Liver (tissue), 9 donors: ENCODE data around the gene NRM. TPM values are rescaled to one million over a fixed set of nuclear protein-coding genes. Genes with fewer than 3 reads are reported as not detected.
A peak's percentile ranks its signal among the peaks of the same experiment; 100 is the strongest.

ENCODE experiments used
- DNase-seq: peaks from one replicate; pipeline ENCODE4 v3.0.0-alpha.2; 2017; ENCODE audit warnings: low spot score
- H3K27ac ChIP-seq, 2 donors: one replicate each; pipeline ENCODE4 v1.7.0; 2013; ENCODE audit warnings: inconsistent platforms in 2 of 2, low read length in 2 of 2, control low read depth in 1 of 2, low read depth in 1 of 2, mild to moderate bottlenecking in 1 of 2
- H3K27me3 ChIP-seq, 4 donors: one replicate each; pipeline versions ENCODE4 v1.6.1 to v1.7.0; 2013; ENCODE audit warnings: low read length in 3 of 4, inconsistent platforms in 1 of 4, mild to moderate bottlenecking in 1 of 4, moderate library complexity in 1 of 4; ENCODE audit not compliant: control insufficient read depth in 4 of 4, insufficient read depth in 4 of 4
- H3K36me3 ChIP-seq, 4 donors: one replicate each; pipeline versions ENCODE4 v1.6.1 to v1.7.0; 2013; ENCODE audit warnings: low read length in 3 of 4, mild to moderate bottlenecking in 3 of 4, low read depth in 1 of 4, moderate library complexity in 1 of 4; ENCODE audit not compliant: control insufficient read depth in 4 of 4, insufficient read depth in 3 of 4
- H3K4me1 ChIP-seq, 4 donors: one replicate each; pipeline versions ENCODE4 v1.6.1 to v1.7.0; 2013; ENCODE audit warnings: low read length in 3 of 4, mild to moderate bottlenecking in 3 of 4, moderate library complexity in 1 of 4; ENCODE audit not compliant: control insufficient read depth in 4 of 4, insufficient read depth in 4 of 4
- H3K4me3 ChIP-seq, 3 donors: one replicate each; pipeline versions ENCODE4 v1.6.1 to v1.7.0; 2013; ENCODE audit warnings: low read length in 3 of 3, control low read depth in 1 of 3, low read depth in 1 of 3, mild to moderate bottlenecking in 1 of 3
- H3K9ac ChIP-seq, 2 donors: one replicate each; pipeline ENCODE4 v1.7.0; 2013; ENCODE audit warnings: low read length in 2 of 2, mild to moderate bottlenecking in 2 of 2, moderate library complexity in 2 of 2, control low read depth in 1 of 2, low read depth in 1 of 2
- H3K9me3 ChIP-seq, 4 donors: one replicate each; pipeline versions ENCODE4 v1.6.1 to v1.7.0; 2013; ENCODE audit warnings: low read length in 3 of 4; ENCODE audit not compliant: control insufficient read depth in 4 of 4
- ATF3 ChIP-seq: IDR thresholded peaks from 2 replicates; pipeline ENCODE4 v1.6.1; 2016; ENCODE audit warnings: antibody characterized with exemption
- CTCF ChIP-seq: fragments of 150-350 bp; IDR thresholded peaks from 2 replicates; pipeline ENCODE4 v1.5.1; 2017; ENCODE audit warnings: improper control_type of control experiment, low read depth, low read length; ENCODE audit not compliant: missing input control
- EGR1 ChIP-seq, 2 donors: IDR thresholded peaks; 2 replicates each; pipeline ENCODE4 v1.6.1; 2016 to 2018; ENCODE audit warnings: antibody characterized with exemption in 2 of 2, low read depth in 2 of 2
- FOXA2 ChIP-seq: IDR thresholded peaks from 2 replicates; pipeline ENCODE4 v1.6.1; 2016; ENCODE audit warnings: antibody characterized with exemption
- GABPA ChIP-seq, 2 donors: IDR thresholded peaks in 1 of 2; conservative IDR thresholded peaks in 1 of 2; 2 replicates each; pipeline ENCODE4 v1.6.1; 2016; ENCODE audit warnings: antibody characterized with exemption in 2 of 2, mild to moderate bottlenecking in 1 of 2, moderate library complexity in 1 of 2
- HNF4A ChIP-seq, 2 donors: conservative IDR thresholded peaks; 2 replicates each; pipeline ENCODE4 v1.6.1; 2016; ENCODE audit warnings: antibody characterized with exemption in 2 of 2, mild to moderate bottlenecking in 2 of 2
- HNF4G ChIP-seq: IDR thresholded peaks from 2 replicates; pipeline ENCODE4 v1.6.1; 2016; ENCODE audit warnings: antibody characterized with exemption
- JUND ChIP-seq, 2 donors: IDR thresholded peaks; 2 replicates each; pipeline ENCODE4 v1.6.1; 2016; ENCODE audit warnings: antibody characterized with exemption in 2 of 2
- MAX ChIP-seq: IDR thresholded peaks from 2 replicates; pipeline ENCODE4 v1.6.1; 2016; ENCODE audit warnings: antibody characterized with exemption
- NR2F2 ChIP-seq: IDR thresholded peaks from 2 replicates; pipeline ENCODE4 v1.6.1; 2016; ENCODE audit warnings: antibody characterized with exemption
- RAD21 ChIP-seq, 2 donors: IDR thresholded peaks; 2 replicates each; pipeline ENCODE4 v1.6.1; 2016; ENCODE audit warnings: antibody characterized with exemption in 2 of 2, mild to moderate bottlenecking in 2 of 2
- REST ChIP-seq: IDR thresholded peaks from 2 replicates; pipeline ENCODE4 v1.6.1; 2016; ENCODE audit warnings: antibody characterized with exemption, mild to moderate bottlenecking
- RXRA ChIP-seq, 2 donors: IDR thresholded peaks; 2 replicates each; pipeline ENCODE4 v1.6.1; 2017 to 2018; ENCODE audit warnings: antibody characterized with exemption in 2 of 2, mild to moderate bottlenecking in 1 of 2
- SP1 ChIP-seq: IDR thresholded peaks from 2 replicates; pipeline ENCODE4 v1.6.1; 2018; ENCODE audit warnings: antibody characterized with exemption, mild to moderate bottlenecking
- TAF1 ChIP-seq: conservative IDR thresholded peaks from 2 replicates; pipeline ENCODE4 v1.6.1; 2016; ENCODE audit warnings: antibody characterized with exemption, mild to moderate bottlenecking
- YY1 ChIP-seq: IDR thresholded peaks from 2 replicates; pipeline ENCODE4 v1.6.1; 2016; ENCODE audit warnings: antibody characterized with exemption, mild to moderate bottlenecking
- WGBS: extraction: QIAGEN DNeasy Blood & Tissue Kit; methylation state at CpG from one replicate; pipeline ENCODE4 v1.1.7; 2013; 5-methylcytosine and 5-hydroxymethylcytosine counted together
- polyA plus RNA-seq, 2 donors: library from polyadenylated mRNA; stranded (reverse) in 1 of 2; unstranded in 1 of 2; fragments of 200-250 nt in 1 of 2; fragments of >200 nt in 1 of 2; fragmentation: Nextera tagmentation in 1 of 2; extraction: Ambion mirVana in 1 of 2; gene quantifications; one replicate each; pipeline versions ENCODE4 v1.2.1 to v1.2.3, GENCODE V29; 2013 to 2015
- total RNA-seq, 2 donors: library from RNA; depleted of rRNA; stranded (reverse); fragments of >200 nt; gene quantifications; one replicate each; pipeline ENCODE4 v1.2.3, GENCODE V29; 2014
- TF ChIP-seq, protein P1 (sequence below): IDR thresholded peaks from 2 replicates; pipeline ENCODE4 v1.6.1; 2016; ENCODE audit warnings: antibody characterized with exemption
- donor health status: healthy.
- donor health status: healthy.
- donor health status: healthy.
- donor health status: healthy.
- donor health status: healthy.

The NRM gene, protein sequence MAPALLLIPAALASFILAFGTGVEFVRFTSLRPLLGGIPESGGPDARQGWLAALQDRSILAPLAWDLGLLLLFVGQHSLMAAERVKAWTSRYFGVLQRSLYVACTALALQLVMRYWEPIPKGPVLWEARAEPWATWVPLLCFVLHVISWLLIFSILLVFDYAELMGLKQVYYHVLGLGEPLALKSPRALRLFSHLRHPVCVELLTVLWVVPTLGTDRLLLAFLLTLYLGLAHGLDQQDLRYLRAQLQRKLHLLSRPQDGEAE
- 1 to 10 TPM in 1 of 2 donors, under 1 TPM in 1; 0.59 to 2.3 TPM for total RNA-seq
- polyA plus RNA-seq: 1 to 10 TPM; 2.4 to 3.3 TPM

- Histone ChIP-seq H3K36me3 (no peaks in the 10 kb centered on the region), H3K4me1 (peaks cover 11 to 54% (median 41%) of the 10 kb centered on the region in 4 donors), H3K27ac (peak within 1 kb of the TSS; percentile 69 to 79), H3K4me3 (peak within 1 kb of the TSS; percentile 59 to 78 (median 77)), H3K9ac (peak within 1 kb of the TSS in 1 of 2 donors; percentile 61), H3K27me3 (no peaks in the 10 kb centered on the region), H3K9me3 (no peaks in the 10 kb centered on the region)
- peak; percentile 24 for TF ChIP-seq NR2F2
- peak; percentile 49 to 63 for TF ChIP-seq GABPA (IDR thresholded peaks at IDR 0.05 in 1 of 2, conservative IDR thresholded peaks at IDR 0.05 in 1 of 2)
- TF ChIP-seq SP1: peak; percentile 63
- no peak for TF ChIP-seq HNF4A (conservative IDR thresholded peaks at IDR 0.05)
- TF ChIP-seq HNF4G: no peak
- peak in 1 of 2 donors; percentile 36 for TF ChIP-seq RAD21 (IDR thresholded peaks at IDR 0.05)
- peak; percentile 86 for DNase-seq
- 3% methylated on average over 40 of the region's 40 CpGs for WGBS
Observed at GRCh38 chr6:30690403-30691207, at the start of gene NRM. Gene NRM (minus strand): TSS chr6:30690984. CDS start chr6:30690974, 10 bp downstream.

- WGBS: 94% methylated on average over 2 of the region's 2 CpGs
- TF ChIP-seq SP1 (no peak), CTCF (no peak), EGR1 (IDR thresholded peaks at IDR 0.05; ENCODE audit: low read depth in 2 of 2) (no peak), RXRA (IDR thresholded peaks at IDR 0.05) (no peak), MAX (no peak)
- H3K27ac ChIP-seq: no peak overlapping the region
- no peak overlapping the region for H3K4me3 ChIP-seq
- no peaks in the 10 kb centered on the region for H3K9me3 ChIP-seq
- H3K9ac ChIP-seq: no peak overlapping the region
- H3K4me1 ChIP-seq: peaks cover 1 to 21% (median 12%) of the 10 kb centered on the region in 4 donors
- no peak for DNase-seq
- peaks cover 11 to 38% (median 29%) of the 10 kb centered on the region in 4 donors for H3K36me3 ChIP-seq
- no peaks in the 10 kb centered on the region for H3K27me3 ChIP-seq
Observed at GRCh38 chr6:30740540-30740870, 49.7 kb upstream of the NRM start.

DNA sequence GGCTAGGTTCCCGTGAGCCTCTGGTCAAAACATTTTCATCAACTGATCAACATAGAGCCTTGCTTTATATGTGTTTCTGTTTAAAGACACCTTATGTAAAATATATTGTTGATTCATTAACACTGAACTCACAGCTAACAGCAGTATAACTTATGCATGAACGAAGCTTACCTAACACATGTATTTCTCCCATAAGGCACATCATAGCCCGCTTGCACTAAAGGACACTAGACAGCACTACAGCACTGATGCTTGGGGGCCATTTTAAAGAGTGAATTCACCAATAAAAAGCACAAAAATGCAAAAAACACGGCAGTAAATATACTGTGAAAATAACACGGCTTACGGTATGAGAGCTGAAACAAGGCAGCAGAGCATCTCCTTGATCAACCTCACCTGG lies 47.7 kb upstream of the NRM start:
- TF ChIP-seq GABPA (IDR thresholded peaks at IDR 0.05 in 1 of 2, conservative IDR thresholded peaks at IDR 0.05 in 1 of 2) (no peak), TAF1 (no peak), FOXA2 (no peak), SP1 (no peak), REST (no peak), JUND (IDR thresholded peaks at IDR 0.05) (no peak), NR2F2 (no peak), ATF3 (no peak), YY1 (no peak), EGR1 (IDR thresholded peaks at IDR 0.05; ENCODE audit: low read depth in 2 of 2) (no peak), HNF4A (conservative IDR thresholded peaks at IDR 0.05) (no peak), MAX (no peak), RAD21 (IDR thresholded peaks at IDR 0.05) (no peak), RXRA (IDR thresholded peaks at IDR 0.05) (no peak)
- TF ChIP-seq, protein P1, sequence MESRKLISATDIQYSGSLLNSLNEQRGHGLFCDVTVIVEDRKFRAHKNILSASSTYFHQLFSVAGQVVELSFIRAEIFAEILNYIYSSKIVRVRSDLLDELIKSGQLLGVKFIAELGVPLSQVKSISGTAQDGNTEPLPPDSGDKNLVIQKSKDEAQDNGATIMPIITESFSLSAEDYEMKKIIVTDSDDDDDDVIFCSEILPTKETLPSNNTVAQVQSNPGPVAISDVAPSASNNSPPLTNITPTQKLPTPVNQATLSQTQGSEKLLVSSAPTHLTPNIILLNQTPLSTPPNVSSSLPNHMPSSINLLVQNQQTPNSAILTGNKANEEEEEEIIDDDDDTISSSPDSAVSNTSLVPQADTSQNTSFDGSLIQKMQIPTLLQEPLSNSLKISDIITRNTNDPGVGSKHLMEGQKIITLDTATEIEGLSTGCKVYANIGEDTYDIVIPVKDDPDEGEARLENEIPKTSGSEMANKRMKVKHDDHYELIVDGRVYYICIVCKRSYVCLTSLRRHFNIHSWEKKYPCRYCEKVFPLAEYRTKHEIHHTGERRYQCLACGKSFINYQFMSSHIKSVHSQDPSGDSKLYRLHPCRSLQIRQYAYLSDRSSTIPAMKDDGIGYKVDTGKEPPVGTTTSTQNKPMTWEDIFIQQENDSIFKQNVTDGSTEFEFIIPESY: no peak
- Histone ChIP-seq H3K4me1 (peaks cover 0 to 15% (median 8%) of the 10 kb centered on the region in 4 donors), H3K4me3 (no peak overlapping the region), H3K9me3 (no peaks in the 10 kb centered on the region), H3K27ac (no peak overlapping the region), H3K9ac (no peak overlapping the region), H3K36me3 (peaks cover 13 to 47% (median 37%) of the 10 kb centered on the region in 4 donors), H3K27me3 (no peaks in the 10 kb centered on the region)
- DNase-seq: no peak
- 76% methylated on average over 6 of the region's 6 CpGs for WGBS
